Measurements from ENCODE around the gene WDR35. TPM values are rescaled to one million over a fixed set of nuclear protein-coding genes. Genes with fewer than 3 reads are reported as not detected.
A peak's percentile ranks its signal among the peaks of the same experiment; 100 is the strongest.

Gene WDR35
- total and polyA plus RNA-seq, 2 of the 4 experiments (the other 2 are of a cell fraction), result 3.4 to 8.1 TPM

DNA sequence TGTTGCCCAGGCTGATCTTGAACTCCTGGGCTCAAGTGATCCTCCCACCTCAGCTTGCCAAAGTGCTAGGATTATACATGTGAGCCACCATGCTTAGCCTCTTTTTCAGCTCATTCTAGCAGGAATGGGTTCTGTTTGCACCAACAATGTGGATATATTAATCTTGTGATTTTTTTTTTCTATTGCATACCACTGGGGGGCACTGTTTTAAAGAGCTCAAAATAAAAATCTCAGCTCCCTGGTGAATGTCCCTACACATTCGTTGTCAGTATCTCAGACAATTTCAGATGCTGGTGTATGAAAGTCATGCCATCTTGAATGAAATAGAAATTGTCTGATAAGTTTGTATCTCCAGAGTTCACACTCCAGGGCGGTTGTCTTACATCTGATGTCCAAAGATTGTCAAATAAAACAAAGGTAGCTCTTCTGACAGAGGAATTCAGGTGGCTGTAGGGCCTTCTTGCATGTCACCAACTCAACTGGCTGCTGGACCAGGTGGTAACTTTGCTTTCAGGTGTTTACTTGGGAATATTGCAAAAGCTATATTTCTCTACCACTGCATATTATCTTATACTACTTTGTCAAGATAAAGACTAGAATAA, 25.7 kb upstream of the WDR35 start:
- Histone ChIP-seq H2AK9ac (replicated peaks; ENCODE audit: low read depth, low read length, poor library complexity) (no peak overlapping the region), H3K36me3 (ENCODE audit: control insufficient read depth, insufficient read depth, low read length) (no peaks in the 10 kb centered on the region), H3K9me3 (ENCODE audit: control insufficient read depth, insufficient read depth, low read length) (no peaks in the 10 kb centered on the region; the same call in 1 of the 2 replicates), H3K4ac (ENCODE audit: low read depth, low read length) (no peak overlapping the region), H3K4me3 (ENCODE audit: insufficient read depth, low read depth, low read length) (no peak overlapping the region), H2BK20ac (ENCODE audit: low read depth, low read length) (peak overlapping the region; percentile 23; the same call in 1 of the 2 replicates), H3K56ac (ENCODE audit: extremely low read depth, insufficient read depth, low read length) (no peak overlapping the region), H2BK5ac (ENCODE audit: low read depth, low read length, poor library complexity, severe bottlenecking) (no peak overlapping the region), H3K4me1 (ENCODE audit: control insufficient read depth, insufficient read depth, low read length) (peaks cover 3% of the 10 kb centered on the region), H3K9me1 (ENCODE audit: insufficient read depth, low read length) (peaks cover 3% of the 10 kb centered on the region; the same call in 1 of the 2 replicates), H3K18ac (ENCODE audit: low read depth, low read length) (no peak overlapping the region), H2AK5ac (ENCODE audit: low read depth, low read length) (no peak overlapping the region), H3K27ac (ENCODE audit: insufficient read depth, low read length) (no peak overlapping the region), H3K27me3 (ENCODE audit: control insufficient read depth, insufficient read depth, low read length) (peaks cover 13% of the 10 kb centered on the region), H3K23ac (ENCODE audit: low read depth, low read length) (no peak overlapping the region), H4K20me1 (ENCODE audit: insufficient read depth, low read length) (no peaks in the 10 kb centered on the region), H2BK120ac (ENCODE audit: low read depth, low read length) (no peak overlapping the region; the same call in 1 of the 2 replicates), H2AFZ (replicated peaks; ENCODE audit: low read length, poor library complexity) (no peak overlapping the region), H4K91ac (ENCODE audit: insufficient read depth, low read depth, low read length) (no peak overlapping the region), H4K8ac (ENCODE audit: low read depth in 2 of 2, low read length in 2 of 2) (no peak overlapping the region), H3K14ac (replicated peaks; ENCODE audit: low read depth, low read length) (no peak overlapping the region), H3K4me2 (ENCODE audit: low read depth, low read length) (no peak overlapping the region), H3K9ac (ENCODE audit: low read depth, low read length) (no peak overlapping the region), H4K5ac (ENCODE audit: low read depth, low read length) (no peak overlapping the region), H2BK15ac (ENCODE audit: low read depth, low read length) (no peak overlapping the region), H3K79me1 (ENCODE audit: low read depth in 1 of 2, low read length in 2 of 2) (no peaks in the 10 kb centered on the region)
- BruUV-seq (replicated peaks), result no TSS peak
- DNase-seq (peak; percentile 65), ATAC-seq (ENCODE audit: low read depth) (peak; percentile 27; the same call in 1 of the 2 replicates)
- CTCF ChIA-PET, result interaction anchor here (0.6 to 2.2 kb wide), 27 partner anchors 9 to 320 kb away, joined by 3 to 26 read pairs (median 4); partner anchors contain the start of gene WDR35
- WGBS, 2 experiments (ENCODE audit: extremely low coverage in 2 of 2, insufficient read length in 1 of 2), result no CpG with 5 or more reads among the region's 2 CpGs
- POLR2A ChIA-PET (ENCODE audit: unreplicated experiment), result no interaction called here
- dilution Hi-C loops (cut with HindIII; ENCODE audit: low sequenced_read_pairs, unreplicated experiment), result no loop called here
- in situ Hi-C loops (cut with MboI; ENCODE audit: low sequenced_read_pairs), result no loop called here
- intact Hi-C loops (cut with micrococcal nuclease), result loop anchor here (1.0 kb wide), 3 partner anchors 59 to 83 kb away; no protein-coding TSS in a partner anchor
- peak; percentile 70 for TF ChIP-seq SMC3 (IDR thresholded peaks at IDR 0.05; ENCODE audit: low read depth, low read length)
- TF ChIP-seq RAD21 (IDR thresholded peaks at IDR 0.05; ENCODE audit: low read length), result peak; percentile 68
- TF ChIP-seq, protein P1, sequence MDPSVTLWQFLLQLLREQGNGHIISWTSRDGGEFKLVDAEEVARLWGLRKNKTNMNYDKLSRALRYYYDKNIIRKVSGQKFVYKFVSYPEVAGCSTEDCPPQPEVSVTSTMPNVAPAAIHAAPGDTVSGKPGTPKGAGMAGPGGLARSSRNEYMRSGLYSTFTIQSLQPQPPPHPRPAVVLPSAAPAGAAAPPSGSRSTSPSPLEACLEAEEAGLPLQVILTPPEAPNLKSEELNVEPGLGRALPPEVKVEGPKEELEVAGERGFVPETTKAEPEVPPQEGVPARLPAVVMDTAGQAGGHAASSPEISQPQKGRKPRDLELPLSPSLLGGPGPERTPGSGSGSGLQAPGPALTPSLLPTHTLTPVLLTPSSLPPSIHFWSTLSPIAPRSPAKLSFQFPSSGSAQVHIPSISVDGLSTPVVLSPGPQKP (IDR thresholded peaks at IDR 0.05; ENCODE audit: borderline replicate concordance, low read depth, low read length), result no peak
- TF ChIP-seq, protein P2, sequence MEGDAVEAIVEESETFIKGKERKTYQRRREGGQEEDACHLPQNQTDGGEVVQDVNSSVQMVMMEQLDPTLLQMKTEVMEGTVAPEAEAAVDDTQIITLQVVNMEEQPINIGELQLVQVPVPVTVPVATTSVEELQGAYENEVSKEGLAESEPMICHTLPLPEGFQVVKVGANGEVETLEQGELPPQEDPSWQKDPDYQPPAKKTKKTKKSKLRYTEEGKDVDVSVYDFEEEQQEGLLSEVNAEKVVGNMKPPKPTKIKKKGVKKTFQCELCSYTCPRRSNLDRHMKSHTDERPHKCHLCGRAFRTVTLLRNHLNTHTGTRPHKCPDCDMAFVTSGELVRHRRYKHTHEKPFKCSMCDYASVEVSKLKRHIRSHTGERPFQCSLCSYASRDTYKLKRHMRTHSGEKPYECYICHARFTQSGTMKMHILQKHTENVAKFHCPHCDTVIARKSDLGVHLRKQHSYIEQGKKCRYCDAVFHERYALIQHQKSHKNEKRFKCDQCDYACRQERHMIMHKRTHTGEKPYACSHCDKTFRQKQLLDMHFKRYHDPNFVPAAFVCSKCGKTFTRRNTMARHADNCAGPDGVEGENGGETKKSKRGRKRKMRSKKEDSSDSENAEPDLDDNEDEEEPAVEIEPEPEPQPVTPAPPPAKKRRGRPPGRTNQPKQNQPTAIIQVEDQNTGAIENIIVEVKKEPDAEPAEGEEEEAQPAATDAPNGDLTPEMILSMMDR (conservative IDR thresholded peaks at IDR 0.05; ENCODE audit: low read depth, low read length), result peak; percentile 74
